SK-N-SH (cell line): Measurements from ENCODE around the gene PPARD. TPM values are rescaled to one million over a fixed set of nuclear protein-coding genes. Genes with fewer than 3 reads are reported as not detected.

ENCODE experiments used
- CTCF ChIA-PET: fragments of 300-600, 350-600 bp; formaldehyde crosslinking; extraction: SDS; loops from one replicate; lab custom pipeline; 2021; lab: Yijun Ruan, JAX
- POLR2A ChIA-PET: fragments of 350-600 bp; sonication (Branson Sonifier 250); formaldehyde crosslinking; extraction: SDS; loops from one replicate; lab custom pipeline; 2020; ENCODE audit warnings: antibody characterized with exemption, inconsistent platforms; lab: Yijun Ruan, JAX
- DNase-seq: peaks from one replicate; pipeline ENCODE4 v3.0.0; 2012
- H2AFZ ChIP-seq: fragments of 200-600 bp; sonication (generic); 2 replicates; pipeline ENCODE4 v1.8.1; 2016; ENCODE audit warnings: antibody characterized with exemption, mild to moderate bottlenecking, low read depth
- H3F3A ChIP-seq: fragments of 200-600 bp; sonication (generic); replicated peaks from 2 replicates; pipeline ENCODE3; 2016; ENCODE audit warnings: antibody characterized with exemption, mild to moderate bottlenecking; ENCODE audit not compliant: insufficient read depth
- H3K27ac ChIP-seq, 2 experiments: fragments of 200-500 bp in 1 of 2; fragments of 200-600 bp in 1 of 2; sonication (Bioruptor generic) in 1 of 2; sonication (generic), shearing (Covaris generic) in 1 of 2; 2 replicates each; pipeline versions ENCODE4 v1.5.1 to v1.6.1; 2014 to 2016; ENCODE audit warnings: low read depth in 2 of 2, inconsistent platforms in 1 of 2, low read length in 1 of 2, mild to moderate bottlenecking in 1 of 2, mixed read lengths in 1 of 2
- H3K27me3 ChIP-seq: fragments of 200-600 bp; sonication (generic), shearing (Covaris generic); 2 replicates; pipeline ENCODE4 v1.6.1; 2016; ENCODE audit warnings: mixed run types; ENCODE audit not compliant: insufficient read depth
- H3K36me3 ChIP-seq, 2 experiments: fragments of 200-500 bp in 1 of 2; fragments of 200-600 bp in 1 of 2; sonication (Bioruptor generic) in 1 of 2; sonication (generic) in 1 of 2; replicated peaks in 1 of 2; 2 replicates each; pipeline versions ENCODE3 to v1.5.1; 2014 to 2016; ENCODE audit warnings: low read length in 1 of 2, mild to moderate bottlenecking in 1 of 2; ENCODE audit not compliant: insufficient read depth in 2 of 2, control insufficient read depth in 1 of 2
- H3K4me1 ChIP-seq, 2 experiments: fragments of 200-500 bp in 1 of 2; fragments of 200-600 bp in 1 of 2; sonication (Bioruptor generic) in 1 of 2; sonication (generic), shearing (Covaris generic) in 1 of 2; 2 replicates each; pipeline versions ENCODE4 v1.5.1 to v1.6.1; 2014 to 2016; ENCODE audit warnings: low read depth in 1 of 2, low read length in 1 of 2, mixed run types in 1 of 2; ENCODE audit not compliant: insufficient read depth in 2 of 2, control insufficient read depth in 1 of 2
- H3K4me2 ChIP-seq: fragments of 200-600 bp; sonication (generic), shearing (Covaris generic); 2 replicates; pipeline ENCODE4 v1.6.1; 2017; ENCODE audit warnings: mixed run types
- H3K4me3 ChIP-seq, 2 experiments: fragments of 200-500 bp in 1 of 2; fragments of 200-600 bp in 1 of 2; sonication (Bioruptor generic) in 1 of 2; sonication (generic), shearing (Covaris generic) in 1 of 2; 2 replicates each; pipeline versions ENCODE4 v1.5.1 to v1.8.1; 2014 to 2016; ENCODE audit warnings: low read depth in 2 of 2, inconsistent platforms in 1 of 2, low read length in 1 of 2, mild to moderate bottlenecking in 1 of 2, mixed read lengths in 1 of 2, moderate library complexity in 1 of 2
- H3K79me2 ChIP-seq: fragments of 200-600 bp; sonication (generic); 2 replicates; pipeline ENCODE4 v1.8.1; 2017; ENCODE audit warnings: mild to moderate bottlenecking; ENCODE audit not compliant: insufficient read depth
- H3K9ac ChIP-seq: fragments of 200-600 bp; sonication (generic); 2 replicates; pipeline ENCODE4 v1.6.1; 2017; ENCODE audit warnings: mixed run types
- H3K9me2 ChIP-seq: fragments of 200-600 bp; sonication (generic); 2 replicates; pipeline ENCODE4 v1.6.1; 2017; ENCODE audit warnings: mixed run types
- H3K9me3 ChIP-seq: fragments of 200-600 bp; sonication (generic); 2 replicates; pipeline ENCODE4 v1.6.1; 2017; ENCODE audit warnings: mixed run types, mild to moderate bottlenecking, moderate library complexity
- H4K20me1 ChIP-seq: fragments of 200-600 bp; sonication (generic); 2 replicates; pipeline ENCODE4 v1.6.1; 2017; ENCODE audit warnings: mild to moderate bottlenecking, mixed run types; ENCODE audit not compliant: insufficient read depth
- CHD2 ChIP-seq: fragments of 150-350 bp; IDR thresholded peaks from 2 replicates; pipeline ENCODE4 v1.6.1; 2018; ENCODE audit warnings: low read length; ENCODE audit not compliant: partially characterized antibody
- FOXJ3 ChIP-seq: sonication (generic); formaldehyde crosslinking; IDR thresholded peaks from 2 replicates; pipeline ENCODE4 v1.5.1; 2020; ENCODE audit warnings: mild to moderate bottlenecking, missing genetic modification reagents
- FOXM1 ChIP-seq: IDR thresholded peaks from 2 replicates; pipeline ENCODE4 v1.4.0; 2012; ENCODE audit warnings: low read depth, mild to moderate bottlenecking
- GATA2 ChIP-seq: sonication (generic); formaldehyde crosslinking; IDR thresholded peaks from 2 replicates; pipeline ENCODE4 v1.5.0; 2020; ENCODE audit warnings: mild to moderate bottlenecking, missing genetic modification reagents
- MEF2A ChIP-seq: IDR thresholded peaks from 2 replicates; pipeline ENCODE4 v1.4.0; 2012; ENCODE audit warnings: low read depth, borderline replicate concordance
- MXI1 ChIP-seq: IDR thresholded peaks from 2 replicates; pipeline ENCODE4 v1.6.1; 2012; ENCODE audit warnings: mild to moderate bottlenecking, low read depth, low read length, improper control_type of control experiment
- NFIC ChIP-seq: IDR thresholded peaks from 2 replicates; pipeline ENCODE4 v1.4.0; 2012; ENCODE audit warnings: borderline replicate concordance
- NRF1 ChIP-seq: IDR thresholded peaks from 2 replicates; pipeline ENCODE4 v1.6.1; 2012; ENCODE audit warnings: low read depth, mild to moderate bottlenecking, low read length
- POLR2AphosphoS5 ChIP-seq: IDR thresholded peaks from 2 replicates; pipeline ENCODE4 v1.6.1; 2012; ENCODE audit warnings: low read depth, low read length
- RFX5 ChIP-seq: IDR thresholded peaks from 2 replicates; pipeline ENCODE4 v1.6.1; 2012; ENCODE audit warnings: mild to moderate bottlenecking, improper control_type of control experiment, low read length
- RXRA ChIP-seq: IDR thresholded peaks from 2 replicates; pipeline ENCODE4 v1.4.0; 2012; ENCODE audit warnings: low read depth, mild to moderate bottlenecking, borderline replicate concordance
- SIN3A ChIP-seq: IDR thresholded peaks from 2 replicates; pipeline ENCODE4 v1.6.1; 2012; ENCODE audit warnings: low read depth, mild to moderate bottlenecking, low read length, moderate library complexity, borderline replicate concordance
- SMC3 ChIP-seq: IDR thresholded peaks from 2 replicates; pipeline ENCODE4 v1.6.1; 2012; ENCODE audit warnings: low read depth, low read length, improper control_type of control experiment
- TEAD4 ChIP-seq: IDR thresholded peaks from 2 replicates; pipeline ENCODE4 v1.4.0; 2012; ENCODE audit warnings: mild to moderate bottlenecking, borderline replicate concordance; ENCODE audit not compliant: insufficient read depth
- WGBS: methylation state at CpG from one replicate; pipeline ENCODE4 v1.1.6; 2017; ENCODE audit warnings: low lambda C conversion rate; 5-methylcytosine and 5-hydroxymethylcytosine counted together
- polyA plus RNA-seq, 3 experiments: library from polyadenylated mRNA; depleted of rRNA; stranded (reverse); fragments of >200 nt; gene quantifications; 2 replicates each; pipeline ENCODE4 v1.2.3, GENCODE V29; 2012
- TF ChIP-seq, protein P1 (sequence below): IDR thresholded peaks from 2 replicates; pipeline ENCODE4 v1.4.0; 2012; ENCODE audit warnings: low read depth, borderline replicate concordance
- TF ChIP-seq, protein P2 (sequence below): IDR thresholded peaks from 2 replicates; pipeline ENCODE4 v1.4.0; 2012; ENCODE audit warnings: low read depth
- TF ChIP-seq, protein P3 (sequence below): IDR thresholded peaks from 2 replicates; pipeline ENCODE4; 2012
- TF ChIP-seq, protein P4 (sequence below): fragments of 150-350 bp; IDR thresholded peaks from 2 replicates; pipeline ENCODE4 v1.6.1; 2017; ENCODE audit warnings: antibody characterized with exemption, low read length, low read depth, borderline replicate concordance

The PPARD gene
- polyA plus RNA-seq, 1 of the 3 experiments (the other 2 are of a cell fraction) = 13.3 TPM

DNA sequence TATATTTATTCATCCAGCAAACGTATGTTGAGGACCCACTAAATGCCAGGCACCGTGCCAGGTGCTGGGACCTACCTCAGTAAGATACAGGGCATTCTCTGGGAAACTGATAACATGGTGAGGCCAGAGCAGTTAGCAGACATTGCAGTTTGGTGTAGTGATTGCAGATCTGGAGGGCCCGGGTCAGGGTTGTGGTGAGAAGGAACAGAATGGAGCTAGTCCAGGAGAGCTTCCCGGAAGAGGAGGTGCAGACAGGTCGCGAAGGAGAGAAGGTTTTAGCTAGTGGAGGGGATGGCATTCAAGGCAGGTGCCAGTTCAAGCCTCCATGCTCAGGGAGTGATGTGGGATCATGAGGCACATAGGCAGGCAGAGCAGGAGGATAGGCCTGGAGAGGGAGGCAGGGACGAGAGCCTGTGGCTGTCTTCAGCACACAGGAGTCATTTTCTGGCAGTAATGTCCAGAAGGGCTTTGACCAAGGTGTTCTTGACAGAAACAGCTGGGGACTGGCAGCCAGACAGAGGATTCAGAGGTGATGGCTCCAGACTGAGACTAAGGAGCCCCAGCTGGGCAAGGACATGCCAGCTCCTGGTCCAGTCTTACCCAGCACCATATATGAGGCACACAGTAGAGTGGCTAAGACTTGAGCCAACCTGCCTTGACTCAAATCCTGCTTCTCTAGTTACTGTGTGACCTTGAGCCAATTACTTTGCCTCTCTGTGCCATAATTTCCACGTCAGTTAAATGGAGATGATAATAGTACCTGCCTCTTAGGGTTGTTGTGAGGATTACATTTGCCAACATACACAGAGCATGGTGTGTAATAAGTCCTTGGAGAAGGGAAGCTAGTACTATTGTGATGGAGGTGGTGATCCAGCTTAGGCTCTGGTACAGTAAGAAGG, 61.4 kb downstream of the PPARD start:
- POLR2A ChIA-PET = no interaction called here
- H2AFZ ChIP-seq = no peak overlapping the region

More for the DNA sequence above, 61.4 kb downstream of the PPARD start:
- H3K9me3 ChIP-seq = no peaks in the 10 kb centered on the region
- H4K20me1 ChIP-seq = no peaks in the 10 kb centered on the region
- no peaks in the 10 kb centered on the region for H3K27me3 ChIP-seq
- H3K27ac ChIP-seq = no peak overlapping the region
- H3K9me2 ChIP-seq = no peaks in the 10 kb centered on the region
- H3K4me1 ChIP-seq = peaks cover 6 to 25% of the 10 kb centered on the region in 2 experiments; a peak in 2 of 4 replicates
- DNase-seq = no peak
- WGBS = 98% methylated on average over 8 of the region's 8 CpGs
- H3K79me2 ChIP-seq = no peaks in the 10 kb centered on the region
- no peak overlapping the region for H3K9ac ChIP-seq
- H3F3A ChIP-seq = no peaks in the 10 kb centered on the region
- TF ChIP-seq SIN3A (no peak), FOXM1 (no peak), SMC3 (no peak), RFX5 (no peak), NFIC (no peak), MXI1 (no peak), POLR2AphosphoS5 (no peak), GATA2 (CRISPR knock-in tag) (no peak), TEAD4 (no peak), MEF2A (no peak), RXRA (no peak), CHD2 (no peak), NRF1 (no peak), FOXJ3 (CRISPR knock-in tag) (no peak)
- TF ChIP-seq, protein P1, sequence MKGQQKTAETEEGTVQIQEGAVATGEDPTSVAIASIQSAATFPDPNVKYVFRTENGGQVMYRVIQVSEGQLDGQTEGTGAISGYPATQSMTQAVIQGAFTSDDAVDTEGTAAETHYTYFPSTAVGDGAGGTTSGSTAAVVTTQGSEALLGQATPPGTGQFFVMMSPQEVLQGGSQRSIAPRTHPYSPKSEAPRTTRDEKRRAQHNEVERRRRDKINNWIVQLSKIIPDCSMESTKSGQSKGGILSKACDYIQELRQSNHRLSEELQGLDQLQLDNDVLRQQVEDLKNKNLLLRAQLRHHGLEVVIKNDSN = no peak
- TF ChIP-seq, protein P2, sequence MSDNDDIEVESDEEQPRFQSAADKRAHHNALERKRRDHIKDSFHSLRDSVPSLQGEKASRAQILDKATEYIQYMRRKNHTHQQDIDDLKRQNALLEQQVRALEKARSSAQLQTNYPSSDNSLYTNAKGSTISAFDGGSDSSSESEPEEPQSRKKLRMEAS = no peak
- TF ChIP-seq, protein P3, sequence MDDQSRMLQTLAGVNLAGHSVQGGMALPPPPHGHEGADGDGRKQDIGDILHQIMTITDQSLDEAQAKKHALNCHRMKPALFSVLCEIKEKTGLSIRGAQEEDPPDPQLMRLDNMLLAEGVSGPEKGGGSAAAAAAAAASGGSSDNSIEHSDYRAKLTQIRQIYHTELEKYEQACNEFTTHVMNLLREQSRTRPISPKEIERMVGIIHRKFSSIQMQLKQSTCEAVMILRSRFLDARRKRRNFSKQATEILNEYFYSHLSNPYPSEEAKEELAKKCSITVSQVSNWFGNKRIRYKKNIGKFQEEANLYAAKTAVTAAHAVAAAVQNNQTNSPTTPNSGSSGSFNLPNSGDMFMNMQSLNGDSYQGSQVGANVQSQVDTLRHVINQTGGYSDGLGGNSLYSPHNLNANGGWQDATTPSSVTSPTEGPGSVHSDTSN = no peak
- TF ChIP-seq, protein P4, sequence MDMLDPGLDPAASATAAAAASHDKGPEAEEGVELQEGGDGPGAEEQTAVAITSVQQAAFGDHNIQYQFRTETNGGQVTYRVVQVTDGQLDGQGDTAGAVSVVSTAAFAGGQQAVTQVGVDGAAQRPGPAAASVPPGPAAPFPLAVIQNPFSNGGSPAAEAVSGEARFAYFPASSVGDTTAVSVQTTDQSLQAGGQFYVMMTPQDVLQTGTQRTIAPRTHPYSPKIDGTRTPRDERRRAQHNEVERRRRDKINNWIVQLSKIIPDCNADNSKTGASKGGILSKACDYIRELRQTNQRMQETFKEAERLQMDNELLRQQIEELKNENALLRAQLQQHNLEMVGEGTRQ = no peak
- CTCF ChIA-PET = interaction anchor here (0.9 to 1.2 kb wide), 3 partner anchors 12 to 62 kb away, joined by 3 to 5 read pairs (median 3); partner anchors contain the start of gene PPARD
- no peaks in the 10 kb centered on the region for H3K36me3 ChIP-seq
- no peak overlapping the region for H3K4me3 ChIP-seq
- H3K4me2 ChIP-seq = no peak overlapping the region
